IPS DF 4.7 (cell line): ENCODE data around the gene GALK1.

Source experiments
- DNase-seq: peaks from one replicate; pipeline ENCODE4 v3.0.0-alpha.2; 2013; ENCODE audit warnings: low spot score; ENCODE audit errors: extremely low read depth

Gene GALK1

GRCh38 chr17:75729351-75729750 is 35.6 kb downstream of the GALK1 start:
- DNase-seq, result no peak

- DNase-seq, result no peak
Measured at GRCh38 chr17:75727391-75727790, 37.6 kb downstream of the GALK1 start.

DNA sequence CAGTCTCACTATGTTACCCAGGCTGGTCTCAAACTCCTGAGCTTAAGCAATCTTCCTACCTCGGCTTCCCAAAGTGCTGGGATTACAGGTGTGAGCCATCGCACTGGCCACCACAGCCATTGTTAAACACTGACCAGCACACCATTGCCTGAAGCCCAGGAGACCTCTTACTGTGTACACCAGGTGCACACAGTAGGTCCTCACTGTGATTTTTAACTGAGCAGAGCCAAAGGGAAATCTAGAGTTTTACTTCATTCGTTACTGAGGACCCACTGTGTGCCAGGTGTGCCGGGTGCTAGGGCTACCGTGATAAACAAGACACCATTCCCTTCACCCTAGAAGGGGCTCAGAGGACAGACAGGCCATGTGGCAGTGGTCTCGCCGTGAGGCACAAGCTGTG is 39.5 kb downstream of the GALK1 start:
- DNase-seq, result no peak

- DNase-seq, result no peak
Measured at GRCh38 chr17:75724016-75725003, 40.7 kb downstream of the GALK1 start.

DNA sequence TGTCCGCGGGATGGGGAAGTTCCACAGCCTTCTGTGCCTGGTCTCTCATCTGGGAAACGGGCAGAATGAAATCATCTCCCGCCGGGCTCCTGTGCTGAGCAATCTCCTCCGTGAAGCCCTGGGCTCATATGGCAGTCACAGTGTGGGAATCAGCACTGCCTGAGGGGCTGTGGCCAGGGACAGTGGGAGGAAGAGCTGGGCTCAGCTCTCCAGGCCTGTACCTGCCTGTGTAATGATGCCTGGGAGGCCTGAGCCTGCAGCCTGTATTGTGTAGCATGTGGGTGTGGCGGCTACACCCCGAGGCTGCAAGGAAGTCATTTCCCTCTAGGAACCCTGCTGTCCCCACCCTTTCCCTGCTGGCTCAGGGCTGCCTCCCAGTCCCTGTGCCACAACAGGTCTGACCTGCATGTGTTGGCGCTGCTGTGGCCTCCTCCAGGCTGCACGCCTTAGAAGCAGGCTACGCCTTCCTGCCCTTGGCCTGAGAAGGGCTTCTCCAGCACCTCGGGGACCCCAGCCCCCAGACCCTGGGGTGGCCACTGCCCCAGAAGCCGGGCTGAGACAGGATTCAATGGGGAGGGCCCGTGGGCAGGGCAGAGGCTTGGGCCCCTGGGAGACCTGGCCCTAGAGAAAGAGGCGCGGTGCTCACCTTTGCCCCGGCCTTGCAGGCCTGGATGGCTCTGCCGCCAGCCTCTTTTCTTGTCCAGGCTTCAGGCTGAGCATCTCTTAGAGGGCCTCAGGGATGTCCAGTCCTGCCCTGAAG is 41.6 kb downstream of the GALK1 start:
- no peak for DNase-seq

DNA sequence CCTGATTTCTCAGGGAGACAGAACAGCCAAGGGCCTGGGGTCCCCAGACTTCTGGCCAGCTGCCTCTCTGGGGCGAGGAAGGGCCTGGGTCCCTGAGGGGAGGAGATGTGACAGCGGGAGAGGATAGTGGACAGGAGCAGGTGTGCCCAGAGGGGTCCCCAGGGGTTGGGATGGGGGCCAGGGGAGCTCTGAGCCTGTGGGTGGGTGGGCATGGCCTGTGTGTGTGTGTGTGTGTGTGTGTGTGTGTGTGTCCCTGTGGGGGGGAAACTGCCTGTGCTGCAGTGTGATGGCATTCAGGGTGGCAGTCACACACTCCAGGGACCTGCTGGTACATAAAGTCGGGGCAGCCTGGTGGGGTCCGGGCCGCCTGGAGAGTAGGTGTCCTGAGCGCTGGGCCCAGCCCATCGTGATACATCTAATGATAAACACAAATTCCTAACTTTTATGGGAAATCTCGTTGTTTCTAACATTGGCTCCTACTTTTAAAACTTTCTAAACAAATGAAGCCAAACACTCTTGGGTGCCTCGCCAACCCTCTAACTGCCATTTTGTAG is 42.4 kb downstream of the GALK1 start:
- DNase-seq, result no peak

DNA sequence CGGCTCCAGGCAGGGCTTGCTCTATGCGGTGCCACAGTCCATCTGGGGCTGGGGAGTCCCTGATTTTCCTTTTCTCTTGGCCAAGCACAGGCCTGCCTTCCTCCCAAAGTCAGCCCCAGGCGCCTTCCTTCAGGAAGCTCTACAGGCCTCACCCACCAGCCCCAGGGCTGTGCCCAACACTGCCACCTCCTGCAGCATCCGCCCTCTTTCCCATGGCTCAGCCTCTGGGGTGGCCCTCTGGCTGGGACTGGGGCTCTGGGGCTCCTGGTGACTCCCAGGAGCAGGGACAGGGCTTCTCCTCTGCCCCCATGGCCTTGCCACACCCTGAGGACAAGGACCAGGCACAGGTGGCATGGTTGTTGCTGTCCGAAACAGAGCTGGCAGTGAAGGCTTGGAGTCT is 42.9 kb downstream of the GALK1 start:
- DNase-seq, result no peak

GRCh38 chr17:75721463-75722011 is 43.5 kb downstream of the GALK1 start:
- DNase-seq, result no peak

DNA sequence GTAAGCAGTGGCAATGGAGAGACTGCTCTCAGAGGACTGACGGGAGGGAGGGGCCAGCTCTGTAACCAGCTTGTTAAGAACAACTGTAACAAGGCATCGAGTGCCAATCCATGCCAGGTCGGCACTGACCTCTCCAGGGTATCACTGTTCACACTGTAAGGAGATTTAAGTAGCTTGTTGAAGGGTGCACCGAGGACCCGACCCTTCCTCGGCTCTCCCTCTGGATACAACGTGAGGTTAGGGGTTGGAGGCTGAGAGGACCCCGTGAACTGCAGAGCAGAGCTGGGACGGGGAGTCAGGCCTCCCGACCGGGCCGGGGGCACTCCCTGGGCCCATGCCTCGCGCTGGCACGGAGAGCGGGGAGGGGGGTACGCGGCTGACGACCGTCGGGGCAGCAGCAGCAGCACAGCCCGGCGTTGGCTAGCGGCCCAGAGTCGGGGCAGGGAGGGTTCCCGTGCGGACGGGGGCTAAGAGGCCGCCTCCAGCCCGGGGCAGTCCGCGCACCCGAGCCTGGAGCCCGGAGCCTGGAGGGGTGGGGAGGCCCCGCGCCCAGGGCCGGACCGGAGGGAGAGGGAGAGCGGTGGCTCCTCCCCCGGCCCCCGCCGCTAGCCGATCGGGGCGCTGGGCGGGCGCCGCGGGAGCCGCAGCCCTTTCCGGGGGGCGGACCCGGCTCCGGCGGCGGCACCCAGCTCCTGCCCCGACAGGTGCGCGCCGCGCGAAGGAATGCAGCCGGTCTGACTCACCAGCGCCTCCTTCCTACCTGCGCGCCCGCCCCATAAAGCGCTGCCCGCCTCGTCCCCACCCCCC is 44.1 kb downstream of the GALK1 start, which contains the start of gene ITGB4:
Gene ITGB4 (plus strand): TSS at position 804 of the 807 bp plus-strand sequence. CDS start 3,245 bp downstream, outside the sequence.
- no peak for DNase-seq

DNA sequence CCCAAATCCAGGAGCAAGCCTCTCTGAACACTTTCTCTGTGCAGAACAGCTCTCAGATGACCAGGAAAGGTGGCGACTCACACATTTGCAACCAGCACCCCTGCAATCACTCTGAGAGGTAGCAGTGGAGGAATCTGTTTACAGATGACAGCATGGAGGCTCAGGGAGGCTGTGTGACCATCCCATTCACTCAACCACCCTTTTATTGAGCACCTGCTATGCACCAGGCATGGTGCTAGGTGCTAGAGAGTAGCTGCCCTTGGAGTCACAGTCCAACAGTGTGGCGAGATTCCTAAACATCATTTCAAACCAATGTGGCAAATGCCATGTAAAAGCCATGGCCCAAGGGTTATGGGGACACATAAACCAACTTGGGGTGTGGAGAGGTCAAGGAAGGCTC is 45.3 kb downstream of the GALK1 start:
- DNase-seq, result no peak

GRCh38 chr17:75712446-75712845 is 52.5 kb downstream of the GALK1 start:
- no peak for DNase-seq
